ENCODE results near the gene SAMD14.

The SAMD14 gene

DNA sequence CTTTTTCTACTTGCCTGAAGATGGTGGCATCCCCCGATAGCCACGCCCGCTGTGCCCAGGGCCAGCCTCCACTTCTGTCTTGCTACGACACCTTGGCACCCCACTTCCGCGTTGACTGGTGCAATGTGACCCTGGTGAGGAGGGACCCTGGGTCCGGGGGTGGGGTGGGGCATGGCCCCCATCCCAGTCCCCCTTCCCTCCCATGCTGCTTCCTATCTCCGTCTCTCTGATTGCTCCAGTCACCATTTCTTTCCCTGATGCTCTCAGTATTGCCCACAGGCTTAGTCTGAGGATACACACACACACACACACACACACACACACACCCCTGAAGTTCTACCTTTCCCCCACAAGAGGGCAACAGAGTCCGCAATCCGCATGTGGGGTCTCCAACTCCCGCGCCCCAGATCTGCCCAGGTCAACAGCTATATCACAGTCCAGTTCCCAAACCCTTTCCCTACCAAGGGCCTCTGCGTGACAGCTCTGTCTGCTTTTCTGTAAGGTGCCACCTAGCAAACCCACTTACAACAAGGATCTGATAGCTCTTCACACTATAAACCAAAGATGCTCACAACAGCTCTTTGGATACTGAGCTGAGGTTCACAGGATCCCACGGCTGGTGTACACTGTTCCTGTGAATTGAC is 39.3 kb upstream of the SAMD14 start:
- H3K27me3 Mint-ChIP-seq: no peaks in the 10 kb centered on the region
- H3K9me3 Mint-ChIP-seq (ENCODE audit: low read depth): no peaks in the 10 kb centered on the region
- no peaks in the 10 kb centered on the region for H3K36me3 Mint-ChIP-seq
- peaks cover 16% of the 10 kb centered on the region for H3K4me1 Mint-ChIP-seq (ENCODE audit: low read depth)
- peak overlapping the region; percentile 48 for H3K4me3 Mint-ChIP-seq
- peak overlapping the region; percentile 75 for H3K27ac Mint-ChIP-seq

DNA sequence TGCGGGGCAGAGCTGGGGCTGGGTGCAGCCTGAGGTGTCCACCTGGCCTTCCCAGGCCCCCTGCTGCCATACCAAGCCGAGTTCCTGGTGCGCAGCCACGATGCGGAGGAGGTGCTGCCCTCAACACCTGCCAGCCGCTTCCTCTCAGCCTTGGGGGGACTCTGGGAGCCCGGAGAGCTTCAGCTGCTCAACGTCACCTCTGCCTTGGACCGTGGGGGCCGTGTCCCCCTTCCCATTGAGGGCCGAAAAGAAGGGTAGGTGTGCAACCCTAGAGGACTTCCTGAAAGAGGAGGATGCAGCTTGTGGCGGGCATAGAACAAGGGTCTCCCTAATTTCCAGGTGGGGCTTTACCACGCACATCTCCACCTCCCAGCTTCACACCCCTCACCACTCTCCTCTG is 38.4 kb upstream of the SAMD14 start:
- Mint-ChIP-seq H3K36me3 (no peaks in the 10 kb centered on the region), H3K4me1 (ENCODE audit: low read depth) (peaks cover 24% of the 10 kb centered on the region), H3K4me3 (no peak overlapping the region), H3K27ac (no peak overlapping the region), H3K27me3 (no peaks in the 10 kb centered on the region), H3K9me3 (ENCODE audit: low read depth) (no peaks in the 10 kb centered on the region)

DNA sequence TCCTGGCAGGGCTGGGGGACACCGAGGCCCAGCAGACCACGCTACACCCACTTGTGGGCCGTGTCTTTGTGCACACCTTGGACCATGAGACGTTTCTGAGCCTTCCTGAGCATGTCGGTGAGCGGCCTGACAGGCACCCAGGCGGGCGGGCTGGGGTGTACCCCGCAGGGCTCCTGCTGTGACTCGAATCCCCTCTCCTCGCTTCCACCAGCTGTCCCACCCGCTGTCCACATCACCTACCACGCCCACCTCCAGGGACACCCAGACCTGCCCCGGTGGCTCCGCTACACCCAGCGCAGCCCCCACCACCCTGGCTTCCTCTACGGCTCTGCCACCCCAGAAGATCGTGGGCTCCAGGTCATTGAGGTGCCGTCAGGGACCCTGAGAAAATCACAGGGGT is 37.4 kb upstream of the SAMD14 start:
- no peaks in the 10 kb centered on the region for H3K36me3 Mint-ChIP-seq
- no peaks in the 10 kb centered on the region for H3K27me3 Mint-ChIP-seq
- H3K9me3 Mint-ChIP-seq (ENCODE audit: low read depth): no peaks in the 10 kb centered on the region
- H3K27ac Mint-ChIP-seq: no peak overlapping the region
- peaks cover 32% of the 10 kb centered on the region for H3K4me1 Mint-ChIP-seq (ENCODE audit: low read depth)
- no peak overlapping the region for H3K4me3 Mint-ChIP-seq

DNA sequence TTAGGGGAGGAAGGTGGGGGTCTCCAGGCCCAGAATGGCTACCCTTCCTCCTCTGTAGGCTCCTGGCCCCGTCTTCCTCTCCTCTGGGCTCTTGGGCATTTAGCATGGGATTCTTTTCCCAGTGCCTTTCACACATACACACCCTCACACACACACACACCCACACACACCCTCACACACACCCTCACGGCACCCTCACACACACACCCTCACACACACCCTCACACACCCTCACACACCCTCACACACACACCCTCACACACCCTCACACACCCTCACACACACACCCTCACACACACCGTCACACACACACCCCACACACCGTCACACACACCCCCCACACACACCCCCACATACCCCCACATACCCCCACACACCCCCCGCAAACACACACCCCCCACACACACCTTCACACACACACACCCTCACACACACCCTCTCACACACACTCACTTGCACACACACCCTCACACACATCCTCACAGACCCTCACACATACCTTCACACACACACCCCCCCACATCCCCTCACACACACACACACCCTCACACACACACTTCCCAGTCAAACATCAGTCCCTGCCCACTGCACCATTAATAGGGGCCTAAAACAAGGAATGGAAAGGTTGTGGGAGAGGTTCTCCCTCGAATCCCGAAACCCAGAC is 36.7 kb upstream of the SAMD14 start:
- Mint-ChIP-seq H3K9me3 (ENCODE audit: low read depth) (no peaks in the 10 kb centered on the region), H3K27me3 (no peaks in the 10 kb centered on the region), H3K4me3 (no peak overlapping the region), H3K36me3 (no peaks in the 10 kb centered on the region), H3K27ac (no peak overlapping the region), H3K4me1 (ENCODE audit: low read depth) (peaks cover 39% of the 10 kb centered on the region)

DNA sequence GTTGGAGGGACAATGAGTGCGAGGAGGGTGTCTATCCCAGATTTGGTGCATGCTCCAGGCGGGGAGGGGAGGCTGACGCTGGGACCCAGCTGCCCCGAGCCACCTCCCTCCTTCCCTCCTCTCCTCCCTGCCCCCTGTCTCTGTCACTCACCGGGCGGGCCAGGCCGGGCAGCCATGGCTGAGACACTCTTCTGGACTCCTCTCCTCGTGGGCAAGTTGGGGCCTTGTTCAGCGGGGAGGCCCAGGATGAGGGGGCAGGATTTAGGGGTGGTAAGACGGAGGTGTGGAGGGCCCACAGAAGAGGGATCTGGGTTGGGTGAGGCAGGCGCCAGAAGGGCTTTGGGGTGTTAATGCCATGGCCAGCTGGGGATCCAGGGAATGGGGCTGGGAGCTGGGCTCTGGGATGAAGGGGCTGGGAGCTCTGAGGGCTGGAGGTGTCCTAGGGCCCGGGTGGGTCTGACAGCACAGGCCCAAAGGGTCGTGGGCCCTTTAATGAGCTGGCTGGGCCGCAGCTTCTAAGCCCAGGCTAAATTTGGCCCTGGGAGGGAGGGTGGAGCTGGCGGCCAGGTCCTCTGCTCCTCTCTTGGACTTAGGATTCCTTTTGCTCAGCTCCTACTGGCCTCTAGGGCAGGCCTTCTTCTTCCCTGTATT is 36.0 kb upstream of the SAMD14 start, which contains the start of gene SGCA:
SGCA (plus strand) TSS at position 139 of the 651 bp plus-strand sequence; CDS start at position 175, 36 bp downstream.
- Mint-ChIP-seq H3K27me3 (no peaks in the 10 kb centered on the region), H3K9me3 (ENCODE audit: low read depth) (no peaks in the 10 kb centered on the region), H3K27ac (no peak within 1 kb of the TSS), H3K4me1 (ENCODE audit: low read depth) (peaks cover 45% of the 10 kb centered on the region), H3K4me3 (no peak within 1 kb of the TSS), H3K36me3 (no peaks in the 10 kb centered on the region)

DNA sequence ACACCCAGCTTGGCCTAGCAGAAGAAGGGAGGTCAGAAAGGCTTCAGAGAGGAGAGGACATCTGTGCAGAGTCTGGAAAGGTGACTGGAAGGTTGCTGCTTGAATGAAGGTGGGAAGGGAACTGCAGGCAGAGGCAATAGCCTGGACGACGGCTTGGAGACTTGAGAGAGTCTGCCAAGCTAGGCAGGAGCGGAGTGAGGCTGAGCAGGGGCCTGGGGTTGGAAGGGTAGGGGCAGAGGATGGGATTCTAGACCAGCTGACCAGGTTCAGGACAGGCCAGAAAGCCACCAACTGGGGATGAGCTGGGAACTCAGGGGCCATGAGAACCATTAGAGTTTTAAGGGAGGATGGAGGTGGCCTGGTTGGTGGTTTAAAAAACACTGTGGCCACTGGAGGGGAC is 35.5 kb upstream of the SAMD14 start:
- Mint-ChIP-seq H3K27me3 (no peaks in the 10 kb centered on the region), H3K27ac (no peak overlapping the region), H3K36me3 (no peaks in the 10 kb centered on the region), H3K4me3 (no peak overlapping the region), H3K9me3 (ENCODE audit: low read depth) (no peaks in the 10 kb centered on the region), H3K4me1 (ENCODE audit: low read depth) (peaks cover 48% of the 10 kb centered on the region)

DNA sequence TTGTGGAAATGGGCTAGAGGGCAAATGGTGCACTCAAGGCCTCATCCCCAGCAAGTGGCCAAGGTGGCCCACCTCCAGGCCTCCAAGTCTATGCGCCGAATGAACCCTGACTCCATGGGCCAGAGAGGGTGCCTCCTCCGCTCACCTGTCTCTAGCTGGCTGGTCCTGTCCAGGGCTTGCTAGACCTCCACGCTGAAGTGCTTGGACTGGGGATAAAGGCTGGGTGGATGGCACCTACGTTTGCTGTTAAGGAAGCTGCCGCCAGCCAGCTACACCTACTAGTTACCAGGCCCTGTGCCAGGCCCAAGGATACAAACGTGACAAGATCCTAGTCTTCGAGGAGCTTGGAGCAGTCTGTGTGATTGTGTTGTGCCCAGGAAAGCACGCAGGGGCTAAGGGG is 35.1 kb upstream of the SAMD14 start:
- no peaks in the 10 kb centered on the region for H3K36me3 Mint-ChIP-seq
- H3K4me3 Mint-ChIP-seq: no peak overlapping the region
- peaks cover 48% of the 10 kb centered on the region for H3K4me1 Mint-ChIP-seq (ENCODE audit: low read depth)
- H3K9me3 Mint-ChIP-seq (ENCODE audit: low read depth): no peaks in the 10 kb centered on the region
- no peak overlapping the region for H3K27ac Mint-ChIP-seq
- no peaks in the 10 kb centered on the region for H3K27me3 Mint-ChIP-seq

DNA sequence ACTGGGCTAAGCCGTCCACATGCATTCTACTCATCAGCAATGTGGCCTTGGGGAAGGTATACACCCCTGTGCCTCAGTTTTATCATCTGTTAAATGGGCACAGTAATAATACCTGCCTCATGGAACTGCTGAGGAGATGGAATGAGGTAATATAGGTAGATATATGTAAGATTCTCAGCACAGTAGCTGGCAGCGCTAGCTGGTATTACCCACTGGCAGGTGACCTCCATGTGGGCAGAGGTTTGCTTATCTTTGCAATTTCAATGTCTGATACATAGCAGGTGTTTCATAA is 34.7 kb upstream of the SAMD14 start:
- no peaks in the 10 kb centered on the region for H3K9me3 Mint-ChIP-seq (ENCODE audit: low read depth)
- no peaks in the 10 kb centered on the region for H3K27me3 Mint-ChIP-seq
- no peak overlapping the region for H3K27ac Mint-ChIP-seq
- H3K4me3 Mint-ChIP-seq: no peak overlapping the region
- peaks cover 47% of the 10 kb centered on the region for H3K4me1 Mint-ChIP-seq (ENCODE audit: low read depth)
- H3K36me3 Mint-ChIP-seq: no peaks in the 10 kb centered on the region

DNA sequence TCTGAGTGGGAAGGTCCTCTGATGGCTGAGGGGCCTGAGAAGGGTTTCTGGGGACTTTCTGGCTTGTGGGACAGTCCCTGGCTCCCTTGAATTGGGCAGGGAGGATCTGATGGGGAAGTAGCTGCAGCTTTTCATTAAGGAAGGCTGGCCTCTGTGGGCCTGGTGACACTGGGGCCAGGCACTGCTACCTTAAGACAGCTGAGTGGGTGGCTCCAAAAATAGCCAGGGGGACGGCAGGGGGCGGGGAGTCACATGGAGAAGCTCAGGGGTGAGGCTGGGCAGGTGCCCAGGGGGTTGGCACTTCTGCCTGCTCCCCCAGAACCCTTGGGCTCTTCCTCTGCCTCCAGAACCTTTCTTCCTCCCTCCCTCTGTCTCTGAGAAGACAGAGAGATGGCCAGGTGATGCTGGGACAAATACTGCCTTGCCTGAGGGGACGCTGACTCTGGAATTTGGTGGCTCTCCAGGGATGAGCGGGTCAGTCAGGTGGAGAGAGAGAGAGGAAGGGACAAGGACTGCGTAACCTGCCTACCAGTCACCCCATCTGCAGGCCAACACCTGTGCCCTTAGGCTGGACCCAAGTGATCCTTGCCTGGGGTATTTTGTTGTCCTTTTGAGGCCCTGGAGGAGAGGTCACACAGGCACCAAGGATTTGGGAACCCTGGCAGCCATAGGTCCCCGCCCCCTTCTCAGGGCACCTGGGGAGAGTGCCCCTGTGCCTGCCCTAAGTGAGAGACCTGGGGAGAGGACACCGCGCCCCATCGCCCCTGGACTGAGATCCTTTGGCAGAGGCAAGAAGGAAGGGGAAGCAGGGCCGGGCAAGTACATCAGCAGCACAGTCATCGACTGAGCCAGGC is 34.1 kb upstream of the SAMD14 start:
- no peaks in the 10 kb centered on the region for H3K36me3 Mint-ChIP-seq
- H3K27me3 Mint-ChIP-seq: no peaks in the 10 kb centered on the region
- H3K9me3 Mint-ChIP-seq (ENCODE audit: low read depth): no peaks in the 10 kb centered on the region
- H3K27ac Mint-ChIP-seq: peak overlapping the region; percentile 66
- H3K4me3 Mint-ChIP-seq: no peak overlapping the region
- H3K4me1 Mint-ChIP-seq (ENCODE audit: low read depth): peaks cover 42% of the 10 kb centered on the region

DNA sequence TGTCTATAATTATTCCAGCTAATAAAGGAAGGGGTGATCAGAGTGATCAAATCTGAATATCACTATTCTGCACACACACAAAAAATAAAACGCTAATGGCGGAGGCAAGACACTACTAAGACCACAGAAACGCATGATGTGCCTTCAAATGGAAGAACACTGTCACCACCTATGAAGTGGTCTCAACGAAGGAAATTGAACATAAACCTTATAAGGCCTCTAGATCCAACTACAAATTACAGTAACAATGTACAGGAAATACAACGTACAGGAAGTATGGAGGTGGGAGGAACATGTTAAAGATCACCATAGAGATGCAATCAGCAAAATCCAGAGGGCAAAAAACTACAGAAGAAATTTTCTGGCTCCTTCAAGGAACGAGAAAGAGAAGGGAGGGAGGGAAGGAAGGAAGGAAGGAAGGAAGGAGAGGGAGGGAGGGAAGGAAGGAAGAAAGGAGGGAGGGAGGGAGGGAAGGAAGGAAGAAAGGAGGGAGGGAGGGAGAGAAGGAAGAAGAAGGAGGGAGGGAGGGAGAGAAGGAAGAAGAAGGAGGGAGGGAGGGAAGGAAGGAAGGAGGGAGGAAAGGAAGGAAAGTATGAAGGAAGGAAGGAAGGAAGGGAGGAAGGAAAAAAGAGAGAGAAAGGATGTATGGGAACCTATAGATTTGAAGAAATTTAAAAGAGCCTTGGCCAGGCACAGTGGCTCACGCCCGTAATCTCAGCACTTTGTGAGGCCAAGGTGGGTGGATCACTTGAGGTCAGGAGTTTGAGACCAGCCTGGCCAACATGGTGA is 32.7 kb upstream of the SAMD14 start:
- Mint-ChIP-seq H3K27me3 (no peaks in the 10 kb centered on the region), H3K9me3 (ENCODE audit: low read depth) (no peaks in the 10 kb centered on the region), H3K36me3 (no peaks in the 10 kb centered on the region), H3K27ac (peak overlapping the region; percentile 96), H3K4me1 (ENCODE audit: low read depth) (peaks cover 43% of the 10 kb centered on the region), H3K4me3 (peak overlapping the region; percentile 89)

DNA sequence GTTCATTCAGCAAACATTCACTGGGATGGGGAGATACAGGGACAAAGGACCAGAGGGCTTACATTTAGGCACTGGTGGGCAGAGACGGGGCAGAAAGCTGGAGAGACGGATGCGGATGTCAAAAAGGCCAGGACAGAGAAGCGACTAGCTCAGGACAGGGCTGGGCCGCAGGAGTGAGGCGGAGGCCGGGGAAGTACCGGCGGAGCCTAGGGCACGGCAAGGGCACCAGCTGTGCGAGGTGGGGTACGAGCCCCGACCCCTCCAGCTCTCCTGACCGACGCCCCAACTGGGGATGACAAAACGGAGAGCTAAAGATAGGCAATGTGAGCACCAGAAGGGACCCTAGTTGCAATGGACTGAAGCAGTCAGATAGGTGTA is 31.9 kb upstream of the SAMD14 start:
- no peaks in the 10 kb centered on the region for H3K9me3 Mint-ChIP-seq (ENCODE audit: low read depth)
- peak overlapping the region; percentile 89 for H3K4me3 Mint-ChIP-seq
- no peaks in the 10 kb centered on the region for H3K36me3 Mint-ChIP-seq
- no peaks in the 10 kb centered on the region for H3K27me3 Mint-ChIP-seq
- H3K27ac Mint-ChIP-seq: peak overlapping the region; percentile 96
- peaks cover 49% of the 10 kb centered on the region for H3K4me1 Mint-ChIP-seq (ENCODE audit: low read depth)

DNA sequence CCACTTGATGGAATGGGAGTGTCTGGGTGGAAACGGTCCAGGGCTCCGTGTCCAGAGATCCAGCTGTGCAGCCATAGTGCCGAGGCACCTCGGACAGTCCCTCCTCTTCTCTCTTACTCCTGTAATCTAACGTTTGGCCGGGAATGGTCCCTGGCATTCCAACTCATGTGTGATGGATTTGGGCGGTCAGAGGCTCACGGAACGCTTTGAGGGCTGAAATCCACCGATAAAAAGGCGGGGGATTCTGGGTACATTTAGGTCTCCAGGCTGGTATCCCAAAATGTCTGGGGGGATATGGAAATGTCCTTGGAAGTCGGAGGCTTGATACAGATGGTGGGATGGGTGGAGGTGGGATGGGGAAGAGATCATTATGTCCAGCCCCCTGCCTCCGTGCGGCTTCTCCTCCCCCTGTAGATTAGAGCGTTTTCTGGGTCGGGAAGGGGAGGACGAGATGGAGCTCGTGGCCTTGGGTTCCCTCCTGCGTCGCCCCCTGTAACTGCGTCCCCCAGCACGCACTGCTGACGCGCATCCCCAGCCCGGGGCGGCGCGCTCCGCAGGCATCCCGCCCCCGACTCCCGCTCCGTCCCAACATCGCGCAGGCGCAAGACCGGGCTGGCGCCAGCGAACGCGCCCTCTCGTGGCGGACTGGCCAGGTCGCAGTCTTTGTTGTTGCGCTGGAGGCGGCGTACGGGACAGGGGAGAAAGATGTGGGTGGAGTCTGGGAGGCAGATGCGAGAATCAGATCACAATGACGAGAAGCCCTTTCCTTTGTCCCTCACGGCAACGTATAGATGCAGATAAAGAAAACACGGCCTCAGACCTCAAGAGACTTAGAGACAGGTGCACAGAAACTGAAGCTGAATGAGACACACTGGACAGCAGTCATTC is 31.3 kb upstream of the SAMD14 start:
- peaks cover 49% of the 10 kb centered on the region for H3K4me1 Mint-ChIP-seq (ENCODE audit: low read depth)
- peak overlapping the region; percentile 96 for H3K27ac Mint-ChIP-seq
- H3K4me3 Mint-ChIP-seq: peak overlapping the region; percentile 89
- H3K9me3 Mint-ChIP-seq (ENCODE audit: low read depth): no peaks in the 10 kb centered on the region
- no peaks in the 10 kb centered on the region for H3K27me3 Mint-ChIP-seq
- no peaks in the 10 kb centered on the region for H3K36me3 Mint-ChIP-seq

DNA sequence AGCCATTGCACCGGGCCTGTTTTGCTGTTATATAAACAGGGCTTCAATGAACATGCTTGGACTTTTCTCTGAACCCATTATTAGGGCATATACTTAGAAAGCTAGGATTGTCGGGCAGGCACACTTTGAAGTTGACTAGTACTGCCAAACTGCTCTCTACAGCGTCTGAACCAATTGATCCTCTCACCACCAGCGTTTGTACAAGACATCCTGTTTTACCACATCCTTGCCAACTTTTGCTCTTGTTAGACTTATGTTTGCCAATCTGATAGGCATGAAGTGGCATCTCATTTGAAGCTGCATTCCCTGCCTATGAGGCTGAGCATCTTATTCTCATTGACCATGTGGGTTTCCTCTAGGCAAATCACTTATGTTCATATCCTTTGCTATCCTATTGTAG is 27.9 kb upstream of the SAMD14 start:
- no peak overlapping the region for H3K4me3 Mint-ChIP-seq
- no peaks in the 10 kb centered on the region for H3K27me3 Mint-ChIP-seq
- no peaks in the 10 kb centered on the region for H3K36me3 Mint-ChIP-seq
- H3K9me3 Mint-ChIP-seq (ENCODE audit: low read depth): no peaks in the 10 kb centered on the region
- peak overlapping the region; percentile 78 for H3K27ac Mint-ChIP-seq
- peaks cover 52% of the 10 kb centered on the region for H3K4me1 Mint-ChIP-seq (ENCODE audit: low read depth)
